HCT116 (cell line): ENCODE measurements around the gene GRIN3B. TPM values are rescaled to one million over a fixed set of nuclear protein-coding genes. Genes with fewer than 3 reads are reported as not detected.

Experiments used
- ATAC-seq: fragments of 200-7000 bp; cut with Tn5 transposase; 2 replicates; pipeline ENCODE4 v1.9.1; 2020; ENCODE audit warnings: mild to moderate bottlenecking, moderate library complexity
- BruUV-seq: library from RNA; stranded (reverse); fragments of 400-500 nt; replicated peaks from 2 replicates; lab custom pipeline; 2021; lab: Mats Ljungman, UMichigan
- CTCF ChIA-PET: fragments of 300-600 bp; sonication (Branson Sonifier 250); formaldehyde crosslinking; loops from one replicate; lab custom pipeline; 2021; ENCODE audit warnings: antibody characterized with exemption; lab: Charles Lee
- POLR2A ChIA-PET: fragments of 300-600, 350-600 bp; sonication (Branson Sonifier 250); formaldehyde crosslinking; loops from one replicate; lab custom pipeline; 2021; ENCODE audit warnings: antibody characterized with exemption; lab: Charles Lee
- RAD21 ChIA-PET, 2 experiments: fragments of 300-600 bp; sonication (Branson Sonifier 250); formaldehyde crosslinking; loops; one replicate each; lab custom pipeline; 2023; ENCODE audit warnings: low total read pairs in 2 of 2; ENCODE audit not compliant: uncharacterized antibody in 2 of 2, unreplicated experiment in 2 of 2, low non-redundant PET in 1 of 2; lab: Charles Lee
- DNase-seq: peaks from one replicate; pipeline ENCODE4 v3.0.0-alpha.2; 2010; ENCODE audit warnings: low read depth, low spot score
- H2AFZ ChIP-seq: fragments of 200-600 bp; shearing (Covaris generic), sonication (generic); 2 replicates; pipeline ENCODE4 v1.6.1; 2017; ENCODE audit warnings: low read depth, mixed run types, mixed read lengths, antibody characterized with exemption, low read length; ENCODE audit not compliant: poor library complexity, severe bottlenecking
- H3K27ac ChIP-seq: 2 replicates; pipeline ENCODE4 v1.5.1; 2012; ENCODE audit warnings: low read depth, low read length
- H3K27me3 ChIP-seq: fragments of 200-600 bp; sonication (generic); 2 replicates; pipeline ENCODE4 v1.6.1; 2016; ENCODE audit warnings: mixed run types, low read length, mixed read lengths; ENCODE audit not compliant: insufficient read depth
- H3K36me3 ChIP-seq, 2 experiments: fragments of 200-500 bp in 1 of 2; fragments of 200-600 bp in 1 of 2; sonication (Bioruptor generic) in 1 of 2; sonication (generic) in 1 of 2; 2 replicates each; pipeline versions ENCODE4 v1.5.1 to v1.6.1; 2014 to 2016; ENCODE audit warnings: low read length in 2 of 2, inconsistent platforms in 1 of 2, mixed read lengths in 1 of 2, mixed run types in 1 of 2; ENCODE audit not compliant: insufficient read depth in 2 of 2, control insufficient read depth in 1 of 2
- H3K4me1 ChIP-seq, 2 experiments: fragments of 200-600 bp in 1 of 2; sonication (generic) in 1 of 2; 2 replicates each; pipeline versions ENCODE4 v1.5.1 to v1.6.1; 2012 to 2017; ENCODE audit warnings: low read length in 2 of 2, inconsistent platforms in 1 of 2, mild to moderate bottlenecking in 1 of 2, mixed read lengths in 1 of 2, mixed run types in 1 of 2, moderate library complexity in 1 of 2; ENCODE audit not compliant: insufficient read depth in 2 of 2, control insufficient read depth in 1 of 2
- H3K4me2 ChIP-seq: fragments of 200-600 bp; sonication (generic); 2 replicates; pipeline ENCODE4 v1.6.1; 2017; ENCODE audit warnings: mixed run types, low read length, mixed read lengths
- H3K4me3 ChIP-seq, 2 experiments: fragments of 200-600 bp in 1 of 2; sonication (generic) in 1 of 2; replicated peaks in 1 of 2; 2 replicates each; pipeline ENCODE4 v1.5.1; 2011 to 2016; ENCODE audit warnings: low read length in 2 of 2, control low read depth in 1 of 2, low read depth in 1 of 2, mild to moderate bottlenecking in 1 of 2, mixed read lengths in 1 of 2, mixed run types in 1 of 2
- H3K79me2 ChIP-seq: fragments of 200-600 bp; sonication (generic); 2 replicates; pipeline ENCODE4 v1.6.1; 2017; ENCODE audit warnings: mild to moderate bottlenecking, mixed run types, low read length, moderate library complexity, mixed read lengths; ENCODE audit not compliant: insufficient read depth
- H3K9ac ChIP-seq: fragments of 200-600 bp; sonication (generic); 2 replicates; pipeline ENCODE4 v1.6.1; 2016; ENCODE audit warnings: low read length, mixed read lengths
- H3K9me2 ChIP-seq: fragments of 200-600 bp; sonication (generic), shearing (Covaris generic); 2 replicates; pipeline ENCODE4 v1.6.1; 2017; ENCODE audit warnings: mixed run types, mild to moderate bottlenecking, moderate library complexity; ENCODE audit not compliant: insufficient read depth
- H3K9me3 ChIP-seq, 2 experiments: fragments of 200-500 bp in 1 of 2; fragments of 200-600 bp in 1 of 2; sonication (Bioruptor generic) in 1 of 2; sonication (generic) in 1 of 2; 2 replicates each; pipeline ENCODE4 v1.6.1; 2014 to 2017; ENCODE audit warnings: low read length in 2 of 2, mixed read lengths in 2 of 2, inconsistent platforms in 1 of 2, low read depth in 1 of 2, mild to moderate bottlenecking in 1 of 2, mixed run types in 1 of 2, moderate library complexity in 1 of 2; ENCODE audit not compliant: control insufficient read depth in 1 of 2, insufficient read depth in 1 of 2
- H4K20me1 ChIP-seq: fragments of 200-600 bp; sonication (generic), shearing (Covaris generic); 2 replicates; pipeline ENCODE4 v1.6.1; 2017; ENCODE audit warnings: mixed run types, mild to moderate bottlenecking, moderate library complexity; ENCODE audit not compliant: insufficient read depth
- CBX3 ChIP-seq: IDR thresholded peaks from 2 replicates; pipeline ENCODE4 v1.6.1; 2012; ENCODE audit warnings: low read depth
- CEBPB ChIP-seq: IDR thresholded peaks from 2 replicates; pipeline ENCODE4 v1.6.1; 2012; ENCODE audit warnings: low read depth
- EZH2 ChIP-seq: fragments of 200-600 bp; sonication (generic); IDR thresholded peaks from 2 replicates; pipeline ENCODE4 v1.6.1; 2017; ENCODE audit warnings: antibody characterized with exemption, mixed run types
- EZH2phosphoT487 ChIP-seq: fragments of 200-600 bp; IDR thresholded peaks from 2 replicates; pipeline ENCODE4 v1.6.1; 2018; ENCODE audit warnings: antibody characterized with exemption, borderline replicate concordance
- FOSL1 ChIP-seq: IDR thresholded peaks from 2 replicates; pipeline ENCODE4 v1.6.1; 2012; ENCODE audit warnings: low read depth
- SP1 ChIP-seq: IDR thresholded peaks from 2 replicates; pipeline ENCODE4 v1.6.1; 2012; ENCODE audit warnings: low read depth
- YY1 ChIP-seq: IDR thresholded peaks from 2 replicates; pipeline ENCODE4 v1.6.1; 2011; ENCODE audit warnings: low read length, low read depth, moderate library complexity, mild to moderate bottlenecking; ENCODE audit not compliant: insufficient replicate concordance; ENCODE audit errors: extremely low read depth
- ZFX ChIP-seq: fragments of 450-650 bp; IDR thresholded peaks from 2 replicates; pipeline ENCODE4 v1.6.1; 2017
- ZNF274 ChIP-seq: fragments of 200-500 bp; sonication (Bioruptor generic); IDR thresholded peaks from 2 replicates; pipeline ENCODE4 v1.6.1; 2014; ENCODE audit warnings: mild to moderate bottlenecking, low read depth, low read length, inconsistent platforms
- intact Hi-C: fragments of 100-400 bp; cut with micrococcal nuclease; formaldehyde crosslinking; loops from 2 replicates; pipeline ENCODE4 v1.10.0; 2022
- total RNA-seq: library from RNA; stranded (reverse); gene quantifications from one replicate; pipeline ENCODE4 v1.2.1, GENCODE V29; 2021; ENCODE audit not compliant: unreplicated experiment
- TF ChIP-seq, protein P1 (sequence below), 3 experiments: fragments of 200-600 bp in 1 of 3; sonication (generic) in 1 of 3; IDR thresholded peaks in 2 of 3; conservative IDR thresholded peaks in 1 of 3; 2 replicates each; pipeline ENCODE4 v1.5.1; 2012 to 2017; ENCODE audit warnings: low read depth in 2 of 3, low read length in 2 of 3, antibody characterized with exemption in 1 of 3, borderline replicate concordance in 1 of 3, control low read depth in 1 of 3, mild to moderate bottlenecking in 1 of 3, mixed read lengths in 1 of 3, mixed run types in 1 of 3, moderate library complexity in 1 of 3; ENCODE audit not compliant: insufficient read depth in 1 of 3
- TF ChIP-seq, protein P2 (sequence below): IDR thresholded peaks from 2 replicates; pipeline ENCODE4 v1.6.1; 2012
- TF ChIP-seq, protein P3 (sequence below): IDR thresholded peaks from 2 replicates; pipeline ENCODE4 v1.6.1; 2012; ENCODE audit warnings: low read depth

GRIN3B gene
- total RNA-seq, 1 experiment from 2014 or later: 0.69 TPM

DNA sequence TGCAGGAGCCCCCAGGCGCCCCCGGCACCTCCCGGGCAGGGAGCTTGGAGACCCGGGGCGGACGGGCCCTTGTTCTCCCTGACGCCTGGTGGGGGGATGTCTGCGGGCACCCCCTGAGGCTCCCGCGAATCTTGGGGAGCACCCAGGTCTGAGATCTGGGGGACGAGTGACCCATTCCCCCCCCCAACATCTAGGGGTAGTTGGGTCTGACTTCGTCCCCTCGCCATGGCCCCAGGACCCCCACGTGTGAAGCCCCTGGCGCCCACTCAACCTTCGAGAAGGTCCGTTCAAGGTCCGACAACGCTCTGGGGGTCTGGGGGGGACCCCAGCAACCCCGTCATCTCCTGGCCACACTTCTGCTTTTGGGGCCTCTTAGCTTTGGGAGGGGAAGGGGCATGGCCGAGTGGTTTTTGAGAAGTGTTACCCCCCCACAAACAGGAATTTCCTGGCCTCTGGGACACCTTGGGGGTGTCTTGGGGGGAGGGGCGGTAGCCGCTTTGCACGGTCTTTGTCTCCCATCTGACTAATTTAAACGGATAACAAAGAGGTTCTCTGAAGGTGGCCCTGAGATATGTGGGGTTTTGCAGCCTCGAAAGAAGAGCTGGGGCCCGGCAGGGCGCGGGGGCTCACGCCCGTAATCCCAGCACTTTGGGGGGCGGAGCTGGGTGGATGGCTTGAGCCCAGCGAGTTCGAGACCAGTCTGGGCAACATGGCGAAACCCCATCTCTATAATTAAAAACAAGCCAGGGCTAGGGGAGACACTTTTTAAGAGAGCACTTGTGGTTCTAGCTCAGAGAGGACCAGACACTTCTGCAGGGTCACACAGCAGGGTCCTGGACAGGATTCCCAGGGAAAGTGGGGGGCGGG is 26.8 kb downstream of the GRIN3B start:
- Histone ChIP-seq H3K27ac (peak overlapping the region; percentile 99), H3K36me3 (peaks cover 11 to 14% of the 10 kb centered on the region in 2 experiments; a peak in 3 of 4 replicates), H3K9me2 (no peaks in the 10 kb centered on the region), H4K20me1 (no peaks in the 10 kb centered on the region), H3K4me2 (peak overlapping the region; percentile 96), H3K4me3 (peak overlapping the region; percentile 95 to 99), H2AFZ (no peak overlapping the region)
- intact Hi-C loops: loop anchor here (2.0 to 10.0 kb wide), 3 partner anchors 14 to 218 kb away; partner anchors contain the start of genes ABCA7, ATP5F1D, GPX4 and MIDN
- BruUV-seq: TSS peak; percentile 87
- no peak for DNase-seq
- ATAC-seq: peak; percentile 5; the same call in 1 of the 2 replicates
- TF ChIP-seq YY1 (no peak), CBX3 (no peak), FOSL1 (no peak), EZH2 (no peak), ZNF274 (no peak), ZFX (no peak), SP1 (no peak), CEBPB (no peak), EZH2phosphoT487 (no peak)
- TF ChIP-seq, protein P1, sequence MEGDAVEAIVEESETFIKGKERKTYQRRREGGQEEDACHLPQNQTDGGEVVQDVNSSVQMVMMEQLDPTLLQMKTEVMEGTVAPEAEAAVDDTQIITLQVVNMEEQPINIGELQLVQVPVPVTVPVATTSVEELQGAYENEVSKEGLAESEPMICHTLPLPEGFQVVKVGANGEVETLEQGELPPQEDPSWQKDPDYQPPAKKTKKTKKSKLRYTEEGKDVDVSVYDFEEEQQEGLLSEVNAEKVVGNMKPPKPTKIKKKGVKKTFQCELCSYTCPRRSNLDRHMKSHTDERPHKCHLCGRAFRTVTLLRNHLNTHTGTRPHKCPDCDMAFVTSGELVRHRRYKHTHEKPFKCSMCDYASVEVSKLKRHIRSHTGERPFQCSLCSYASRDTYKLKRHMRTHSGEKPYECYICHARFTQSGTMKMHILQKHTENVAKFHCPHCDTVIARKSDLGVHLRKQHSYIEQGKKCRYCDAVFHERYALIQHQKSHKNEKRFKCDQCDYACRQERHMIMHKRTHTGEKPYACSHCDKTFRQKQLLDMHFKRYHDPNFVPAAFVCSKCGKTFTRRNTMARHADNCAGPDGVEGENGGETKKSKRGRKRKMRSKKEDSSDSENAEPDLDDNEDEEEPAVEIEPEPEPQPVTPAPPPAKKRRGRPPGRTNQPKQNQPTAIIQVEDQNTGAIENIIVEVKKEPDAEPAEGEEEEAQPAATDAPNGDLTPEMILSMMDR (IDR thresholded peaks at IDR 0.05 in 2 of 3, conservative IDR thresholded peaks at IDR 0.05 in 1 of 3; ENCODE audit: borderline replicate concordance in 1 of 3, insufficient read depth in 1 of 3, low read depth in 2 of 3, low read length in 2 of 3): no peak
- TF ChIP-seq, protein P2, sequence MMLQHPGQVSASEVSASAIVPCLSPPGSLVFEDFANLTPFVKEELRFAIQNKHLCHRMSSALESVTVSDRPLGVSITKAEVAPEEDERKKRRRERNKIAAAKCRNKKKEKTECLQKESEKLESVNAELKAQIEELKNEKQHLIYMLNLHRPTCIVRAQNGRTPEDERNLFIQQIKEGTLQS: no peak
- TF ChIP-seq, protein P3, sequence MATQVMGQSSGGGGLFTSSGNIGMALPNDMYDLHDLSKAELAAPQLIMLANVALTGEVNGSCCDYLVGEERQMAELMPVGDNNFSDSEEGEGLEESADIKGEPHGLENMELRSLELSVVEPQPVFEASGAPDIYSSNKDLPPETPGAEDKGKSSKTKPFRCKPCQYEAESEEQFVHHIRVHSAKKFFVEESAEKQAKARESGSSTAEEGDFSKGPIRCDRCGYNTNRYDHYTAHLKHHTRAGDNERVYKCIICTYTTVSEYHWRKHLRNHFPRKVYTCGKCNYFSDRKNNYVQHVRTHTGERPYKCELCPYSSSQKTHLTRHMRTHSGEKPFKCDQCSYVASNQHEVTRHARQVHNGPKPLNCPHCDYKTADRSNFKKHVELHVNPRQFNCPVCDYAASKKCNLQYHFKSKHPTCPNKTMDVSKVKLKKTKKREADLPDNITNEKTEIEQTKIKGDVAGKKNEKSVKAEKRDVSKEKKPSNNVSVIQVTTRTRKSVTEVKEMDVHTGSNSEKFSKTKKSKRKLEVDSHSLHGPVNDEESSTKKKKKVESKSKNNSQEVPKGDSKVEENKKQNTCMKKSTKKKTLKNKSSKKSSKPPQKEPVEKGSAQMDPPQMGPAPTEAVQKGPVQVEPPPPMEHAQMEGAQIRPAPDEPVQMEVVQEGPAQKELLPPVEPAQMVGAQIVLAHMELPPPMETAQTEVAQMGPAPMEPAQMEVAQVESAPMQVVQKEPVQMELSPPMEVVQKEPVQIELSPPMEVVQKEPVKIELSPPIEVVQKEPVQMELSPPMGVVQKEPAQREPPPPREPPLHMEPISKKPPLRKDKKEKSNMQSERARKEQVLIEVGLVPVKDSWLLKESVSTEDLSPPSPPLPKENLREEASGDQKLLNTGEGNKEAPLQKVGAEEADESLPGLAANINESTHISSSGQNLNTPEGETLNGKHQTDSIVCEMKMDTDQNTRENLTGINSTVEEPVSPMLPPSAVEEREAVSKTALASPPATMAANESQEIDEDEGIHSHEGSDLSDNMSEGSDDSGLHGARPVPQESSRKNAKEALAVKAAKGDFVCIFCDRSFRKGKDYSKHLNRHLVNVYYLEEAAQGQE: no peak
- TF ChIP-seq, all 23 proteins: peak for 0
- Histone ChIP-seq H3K9me3 (no peaks in the 10 kb centered on the region), H3K9ac (peak overlapping the region; percentile 98), H3K4me1 (peaks cover 26 to 40% of the 10 kb centered on the region in 2 experiments), H3K79me2 (peaks cover 43% of the 10 kb centered on the region), H3K27me3 (no peaks in the 10 kb centered on the region)
- RAD21 ChIA-PET: interaction anchor here (0.6 to 1.5 kb wide), 6 partner anchors 13 to 242 kb away, joined by 3 to 7 read pairs (median 3); partner anchors contain the start of genes ABCA7 (in 1 of the 2) and CIRBP (in 1 of the 2)
- CTCF ChIA-PET: interaction anchor here (0.6 to 2.9 kb wide), 5 partner anchors 13 to 239 kb away, joined by 3 to 9 read pairs (median 3); partner anchors contain the start of gene ABCA7
- POLR2A ChIA-PET: interaction anchor here (1.1 to 7.3 kb wide), 4 partner anchors 14 to 242 kb away, joined by 3 to 85 read pairs (median 7); partner anchors contain the start of genes ABCA7 and CIRBP
